Gastrocnemius medialis (tissue), 4 donors: ENCODE measurements around the gene GALNTL6. TPM values are rescaled to one million over a fixed set of nuclear protein-coding genes. Genes with fewer than 3 reads are reported as not detected.

Source experiments
- ATAC-seq, 2 donors: fragments of 150-250 bp; one replicate each; pipeline ENCODE4 v1.9.1; 2016
- DNase-seq, 2 donors: peaks; one replicate each; pipeline ENCODE4 v3.0.0-alpha.2; 2019
- H3K27ac ChIP-seq, 4 donors: fragments of 200-600 bp; sonication (generic); 1 replicate in 1 of 4; 2 replicates in 3 of 4; pipeline ENCODE4 v1.5.1; 2016 to 2018; ENCODE audit warnings: mild to moderate bottlenecking in 2 of 4, moderate library complexity in 1 of 4
- H3K27me3 ChIP-seq, 3 donors: fragments of 200-600 bp; sonication (generic) in 2 of 3; 1 replicate in 1 of 3; 2 replicates in 2 of 3; pipeline versions ENCODE4 v1.5.1 to v1.6.0; 2016 to 2019; ENCODE audit warnings: mild to moderate bottlenecking in 1 of 3, moderate library complexity in 1 of 3
- H3K36me3 ChIP-seq, 2 donors: fragments of 200-600 bp; sonication (generic) in 1 of 2; one replicate each; pipeline ENCODE4 v1.5.1; 2017 to 2018
- H3K4me1 ChIP-seq, 2 donors: fragments of 200-600 bp; sonication (generic) in 1 of 2; one replicate each; pipeline ENCODE4 v1.5.1; 2016 to 2017; ENCODE audit warnings: mild to moderate bottlenecking in 2 of 2
- H3K4me3 ChIP-seq, 4 donors: fragments of 200-600 bp; sonication (generic) in 3 of 4; 1 replicate in 1 of 4; 2 replicates in 3 of 4; pipeline ENCODE4 v1.5.1; 2016 to 2019; ENCODE audit warnings: mild to moderate bottlenecking in 2 of 4
- H3K9me3 ChIP-seq, 3 donors: fragments of 200-600 bp; sonication (generic) in 2 of 3; 1 replicate in 1 of 3; 2 replicates in 2 of 3; pipeline ENCODE4 v1.5.1; 2016 to 2019
- CTCF ChIP-seq, 5 experiments: fragments of 450-650 bp in 3 of 5; fragments of 200-600 bp in 2 of 5; sonication (generic) in 2 of 5; IDR thresholded peaks in 4 of 5; conservative IDR thresholded peaks in 1 of 5; 1 replicate in 4 of 5; 2 replicates in 1 of 5; pipeline ENCODE4 v1.5.1; 2016 to 2019; ENCODE audit warnings: antibody characterized with exemption in 5 of 5, mild to moderate bottlenecking in 3 of 5, moderate library complexity in 3 of 5
- POLR2A ChIP-seq, 2 donors: fragments of 450-650 bp; IDR thresholded peaks; one replicate each; pipeline ENCODE4 v1.6.1; 2017; ENCODE audit warnings: antibody characterized with exemption in 2 of 2, mild to moderate bottlenecking in 2 of 2, moderate library complexity in 2 of 2
- in situ Hi-C, 4 donors: fragments of 200-750 bp; cut with MboI; loops; one replicate each; pipeline versions ENCODE4 v1.15.0 to v1.8.0; 2017; ENCODE audit warnings: low sequenced_read_pairs in 4 of 4
- intact Hi-C: fragments of 100-400 bp; cut with DNase I; formaldehyde crosslinking; loops from one replicate; pipeline ENCODE4 v1.15.1; 2023; ENCODE audit warnings: low total_unique reads
- total RNA-seq, 4 donors: library from RNA; depleted of rRNA; stranded (reverse); fragments of >200 nt; gene quantifications; one replicate each; pipeline versions ENCODE4 v1.1.0 to v1.2.3, GENCODE V29; 2016

The GALNTL6 gene
- total RNA-seq, 4 donors from 2014 or later, result not detected

- H3K27ac ChIP-seq, result no peak overlapping the region
- no peaks in the 10 kb centered on the region for H3K4me1 ChIP-seq
- no peaks in the 10 kb centered on the region for H3K36me3 ChIP-seq
- ATAC-seq (no peak), DNase-seq (no peak)
- no peaks in the 10 kb centered on the region for H3K27me3 ChIP-seq
- no peaks in the 10 kb centered on the region for H3K9me3 ChIP-seq
- intact Hi-C loops, result no loop called here
- no peak for TF ChIP-seq CTCF (IDR thresholded peaks at IDR 0.05 in 4 of 5, conservative IDR thresholded peaks at IDR 0.05 in 1 of 5)
- TF ChIP-seq POLR2A (IDR thresholded peaks at IDR 0.05), result no peak
- no peak overlapping the region for H3K4me3 ChIP-seq
- in situ Hi-C loops, result no loop called here
These were observed 1177.0 kb downstream of the GALNTL6 start for GRCh38 chr4:172989984-172990820.

- H3K4me1 ChIP-seq, result no peaks in the 10 kb centered on the region
- no peak overlapping the region for H3K27ac ChIP-seq
- in situ Hi-C loops (no loop called here), intact Hi-C loops (no loop called here)
- H3K27me3 ChIP-seq, result no peaks in the 10 kb centered on the region
- no peaks in the 10 kb centered on the region for H3K36me3 ChIP-seq
- ATAC-seq (no peak), DNase-seq (no peak)
- TF ChIP-seq CTCF (IDR thresholded peaks at IDR 0.05 in 4 of 5, conservative IDR thresholded peaks at IDR 0.05 in 1 of 5) (no peak), POLR2A (IDR thresholded peaks at IDR 0.05) (no peak)
- H3K9me3 ChIP-seq, result no peaks in the 10 kb centered on the region
- no peak overlapping the region for H3K4me3 ChIP-seq
These were observed 1179.6 kb downstream of the GALNTL6 start for GRCh38 chr4:172992648-172993378.

GRCh38 chr4:172995161-172995560 lies 1182.0 kb downstream of the GALNTL6 start:
- TF ChIP-seq CTCF (IDR thresholded peaks at IDR 0.05 in 4 of 5, conservative IDR thresholded peaks at IDR 0.05 in 1 of 5) (no peak), POLR2A (IDR thresholded peaks at IDR 0.05) (no peak)
- H3K36me3 ChIP-seq, result no peaks in the 10 kb centered on the region
- no peaks in the 10 kb centered on the region for H3K27me3 ChIP-seq
- no peak for DNase-seq
- no peak overlapping the region for H3K27ac ChIP-seq
- no peaks in the 10 kb centered on the region for H3K9me3 ChIP-seq
- ATAC-seq, result no peak
- in situ Hi-C loops, result no loop called here
- intact Hi-C loops, result no loop called here
- H3K4me3 ChIP-seq, result no peak overlapping the region
- peaks cover 3 to 8% of the 10 kb centered on the region in 2 donors for H3K4me1 ChIP-seq

- Histone ChIP-seq H3K4me1 (peaks cover 3 to 8% of the 10 kb centered on the region in 2 donors), H3K27me3 (no peaks in the 10 kb centered on the region), H3K9me3 (no peaks in the 10 kb centered on the region), H3K27ac (no peak overlapping the region), H3K36me3 (no peaks in the 10 kb centered on the region), H3K4me3 (no peak overlapping the region)
- in situ Hi-C loops, result no loop called here
- TF ChIP-seq POLR2A (IDR thresholded peaks at IDR 0.05) (no peak), CTCF (IDR thresholded peaks at IDR 0.05 in 4 of 5, conservative IDR thresholded peaks at IDR 0.05 in 1 of 5) (no peak)
- intact Hi-C loops, result no loop called here
- no peak for DNase-seq
- no peak for ATAC-seq
These were observed 1182.5 kb downstream of the GALNTL6 start for GRCh38 chr4:172995704-172996103.
